NCI-H226 (cell line): ENCODE results near the gene UNC13C.
"Not testable (repeated sequence)": the region's sequence is repeated elsewhere in the genome, so short reads cannot be mapped to it uniquely, and the experiment has no call there.

ENCODE experiments used
- DNase-seq: peaks from one replicate; pipeline ENCODE4 v3.0.0-alpha.2; 2015

Gene UNC13C

DNA sequence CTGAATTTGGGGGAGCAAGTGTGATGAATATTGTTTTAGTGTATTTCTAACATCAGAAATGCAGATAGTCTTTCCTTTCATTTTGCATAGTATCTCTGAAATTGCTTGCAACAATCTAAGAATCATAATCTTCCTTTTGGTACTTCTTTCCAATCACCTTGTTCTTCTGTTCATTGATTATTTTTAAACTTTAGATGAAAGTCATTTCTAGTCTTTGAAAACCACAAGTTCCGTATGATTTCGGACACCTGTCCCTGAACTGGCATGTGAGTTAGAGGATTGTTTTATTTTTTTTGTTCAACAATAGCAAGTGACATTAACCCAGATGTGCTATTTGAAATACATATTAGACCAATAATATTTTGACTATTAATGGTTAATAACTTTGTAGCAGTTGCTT is 329.7 kb downstream of the UNC13C start:
- DNase-seq: no peak

GRCh38 chr15:54312528-54312927 is 334.3 kb downstream of the UNC13C start:
- no peak for DNase-seq

- DNase-seq: no peak
Measured at GRCh38 chr15:54321426-54321825, 343.2 kb downstream of the UNC13C start.

DNA sequence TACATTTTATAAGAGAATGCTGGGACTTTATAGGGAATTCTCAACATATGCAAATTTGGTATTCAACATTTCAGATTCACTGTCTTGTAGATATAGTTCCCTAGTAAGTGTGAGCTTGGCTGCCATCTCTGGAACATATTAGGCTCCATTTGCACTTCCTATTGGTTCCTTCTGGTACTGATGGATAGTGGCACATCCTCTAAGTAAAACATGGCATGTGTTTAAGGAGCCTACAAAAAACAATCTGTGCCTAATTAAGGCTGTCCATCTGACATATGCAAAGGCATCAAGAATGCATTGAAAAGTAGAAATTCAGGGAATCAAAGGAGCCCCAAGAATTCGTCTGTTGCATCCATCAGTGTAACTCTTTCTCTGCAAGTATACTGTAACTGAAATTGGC is 344.1 kb downstream of the UNC13C start:
- DNase-seq: no peak

DNA sequence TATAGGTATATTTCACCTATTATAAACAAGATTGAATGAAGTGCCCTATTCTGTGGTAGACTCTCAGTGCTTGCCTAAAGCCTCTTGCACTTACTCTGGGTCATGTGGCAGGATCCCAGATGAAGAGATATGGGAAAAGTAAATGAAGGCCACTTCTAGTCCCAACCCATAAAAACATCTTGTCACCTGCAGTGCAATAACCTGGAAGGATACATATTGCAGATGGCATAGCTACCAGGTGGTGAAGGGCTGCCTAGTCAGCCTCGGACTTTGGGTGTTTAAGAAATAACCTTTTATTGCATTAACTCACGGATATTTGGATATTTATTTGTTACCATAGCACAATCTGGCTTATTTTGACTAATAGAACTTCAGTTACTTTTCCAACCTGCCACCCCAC is 367.1 kb downstream of the UNC13C start:
- no peak for DNase-seq

DNA sequence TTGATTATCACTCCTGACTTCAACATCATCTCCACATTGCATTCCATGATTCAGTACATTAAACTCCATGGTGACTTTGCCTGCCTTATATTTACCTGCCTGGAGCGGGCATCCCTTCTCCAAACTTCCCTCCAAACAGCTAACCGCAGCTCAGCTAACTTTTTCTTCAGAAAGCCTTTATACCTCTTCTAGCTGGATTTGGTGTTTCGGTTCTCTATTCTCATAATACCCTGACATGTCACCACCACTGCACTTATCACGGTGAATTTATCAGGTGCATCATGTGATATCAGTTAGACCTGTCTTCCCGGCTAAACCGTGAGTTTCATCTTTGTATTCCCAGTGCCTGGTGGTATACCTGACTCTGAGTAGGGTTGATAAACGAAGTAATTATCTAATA is 367.6 kb downstream of the UNC13C start:
- no peak for DNase-seq

- no peak for DNase-seq
Measured at GRCh38 chr15:54347082-54347827, 369.0 kb downstream of the UNC13C start.

DNA sequence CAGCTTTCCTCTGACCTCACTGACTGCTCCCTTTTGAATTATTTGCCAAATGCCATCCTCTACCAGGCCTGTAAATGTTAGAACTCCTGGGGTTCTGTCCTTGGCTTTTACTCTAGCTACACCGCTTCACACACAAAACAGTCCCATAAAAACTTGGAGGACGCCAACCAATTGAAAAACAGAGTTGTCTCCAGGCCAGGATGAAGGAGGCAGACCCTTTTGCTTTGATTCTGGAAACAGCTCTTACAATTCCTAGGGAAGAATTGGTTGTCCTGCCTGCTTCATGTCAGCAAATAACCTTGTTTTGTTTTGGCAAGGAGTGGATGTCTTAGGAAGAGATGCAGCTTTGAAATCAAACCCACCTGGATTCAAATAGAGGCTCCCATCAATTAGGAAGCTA is 375.5 kb downstream of the UNC13C start:
- DNase-seq: no peak

- no peak for DNase-seq
Measured at GRCh38 chr15:54354341-54354740, 376.1 kb downstream of the UNC13C start.

- no peak for DNase-seq
Measured at GRCh38 chr15:54364961-54365360, 386.7 kb downstream of the UNC13C start.

DNA sequence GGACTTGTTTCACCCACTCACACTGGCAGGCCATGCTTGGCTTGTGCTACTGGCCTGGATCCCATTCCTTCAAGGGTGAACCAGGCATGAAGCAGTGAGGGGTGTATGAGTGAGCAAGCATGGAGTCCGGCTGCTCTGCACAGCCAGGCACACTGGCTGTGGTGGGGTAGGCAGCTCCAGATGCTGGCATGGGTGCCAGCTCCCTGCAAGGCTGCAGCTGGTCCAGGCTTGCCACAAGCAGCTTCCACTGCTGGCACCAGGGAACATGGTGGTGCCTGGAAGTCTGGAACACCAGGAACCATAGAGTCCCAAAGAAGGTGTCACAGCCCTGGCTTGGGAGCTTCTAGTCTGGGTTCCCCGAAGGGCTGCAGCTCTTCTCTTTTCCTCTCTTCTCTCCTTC is 395.1 kb downstream of the UNC13C start:
- no peak for DNase-seq

- no peak for DNase-seq
Measured at GRCh38 chr15:54374184-54374952, 396.1 kb downstream of the UNC13C start.

GRCh38 chr15:54387799-54388198 is 409.6 kb downstream of the UNC13C start:
- DNase-seq: no peak

- no peak for DNase-seq
Measured at GRCh38 chr15:54388746-54389145, 410.5 kb downstream of the UNC13C start.

DNA sequence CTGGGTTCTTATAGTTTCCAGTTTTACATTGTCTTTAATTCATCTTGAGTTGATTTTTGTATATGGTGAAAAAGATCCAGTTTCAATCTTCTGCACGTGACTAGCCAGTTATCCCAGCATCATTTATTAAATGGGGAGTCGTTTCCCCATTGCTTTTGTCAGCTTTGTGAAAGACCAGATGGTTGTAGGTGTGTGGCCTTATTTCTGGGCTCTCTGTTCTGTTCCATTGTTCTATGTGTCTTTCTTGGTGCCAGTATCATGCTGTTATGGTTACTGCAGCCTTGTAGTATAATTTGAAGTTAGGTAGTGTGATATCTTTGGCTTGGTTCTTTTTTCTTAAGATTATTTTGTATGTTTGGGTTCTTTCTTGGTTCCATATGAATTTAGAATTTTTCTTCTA is 432.2 kb downstream of the UNC13C start:
- DNase-seq: no peak

DNA sequence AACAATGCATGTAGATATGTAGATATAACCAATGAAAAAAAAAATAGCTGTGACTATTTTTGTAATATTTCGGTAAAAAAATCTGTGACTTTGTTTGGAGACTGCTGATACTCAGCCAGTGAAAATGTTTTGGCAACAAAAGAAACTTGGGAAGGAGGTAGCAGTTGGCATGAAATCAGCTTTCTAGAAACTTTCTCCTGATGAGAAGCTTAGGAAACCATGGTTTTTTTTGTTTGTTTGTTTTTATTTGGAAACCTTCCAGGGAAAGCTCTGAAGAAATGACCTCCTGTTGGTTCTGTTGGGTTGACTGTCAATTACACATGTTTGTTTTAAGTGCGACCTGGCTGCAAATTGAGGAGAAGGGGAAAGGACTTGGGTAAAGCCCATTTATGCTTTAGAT is 445.9 kb downstream of the UNC13C start:
- no peak for DNase-seq

DNA sequence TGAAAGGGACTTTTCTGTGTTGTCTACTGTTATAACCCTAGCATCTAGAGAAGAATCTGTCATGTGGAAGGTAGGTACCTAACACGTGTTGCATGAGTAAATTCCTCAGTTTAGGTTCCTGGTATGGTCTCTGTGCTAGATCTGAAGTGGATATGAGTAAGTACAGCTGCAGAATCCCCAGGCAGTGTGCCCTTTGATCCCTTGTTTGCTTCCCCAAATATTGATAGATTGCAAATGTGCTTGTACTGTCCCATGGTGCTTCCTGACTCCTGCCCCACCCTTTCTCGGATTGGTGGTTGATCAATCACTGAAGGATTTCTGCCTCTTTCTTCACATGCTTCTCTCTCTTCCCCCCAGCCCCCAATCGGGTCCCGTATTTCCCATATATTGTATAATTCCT is 450.4 kb downstream of the UNC13C start:
- DNase-seq: no peak

DNA sequence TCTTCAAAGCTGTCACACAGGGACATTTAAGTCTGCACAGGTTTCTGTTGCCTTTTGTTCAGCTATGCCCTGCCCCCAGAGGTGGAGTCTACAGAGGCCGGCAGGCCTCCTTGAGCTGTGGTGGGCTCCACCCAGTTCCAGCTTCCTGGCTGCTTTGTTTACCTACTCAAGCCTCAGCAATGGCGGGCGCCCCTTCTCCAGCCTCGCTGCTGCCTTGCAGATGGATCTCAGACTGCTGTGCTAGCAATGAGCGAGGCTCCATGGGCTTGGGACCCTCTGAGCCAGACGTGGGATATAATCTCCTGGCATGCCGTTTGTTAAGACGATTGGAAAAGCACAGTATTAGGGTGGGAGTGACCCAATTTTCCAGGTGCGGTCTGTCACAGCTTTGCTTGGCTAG is 472.0 kb downstream of the UNC13C start:
- not testable (repeated sequence) for DNase-seq

- DNase-seq: no peak
Measured at GRCh38 chr15:54456413-54456812, 478.2 kb downstream of the UNC13C start.

- DNase-seq: no peak
Measured at GRCh38 chr15:54462511-54462913, 484.3 kb downstream of the UNC13C start.

DNA sequence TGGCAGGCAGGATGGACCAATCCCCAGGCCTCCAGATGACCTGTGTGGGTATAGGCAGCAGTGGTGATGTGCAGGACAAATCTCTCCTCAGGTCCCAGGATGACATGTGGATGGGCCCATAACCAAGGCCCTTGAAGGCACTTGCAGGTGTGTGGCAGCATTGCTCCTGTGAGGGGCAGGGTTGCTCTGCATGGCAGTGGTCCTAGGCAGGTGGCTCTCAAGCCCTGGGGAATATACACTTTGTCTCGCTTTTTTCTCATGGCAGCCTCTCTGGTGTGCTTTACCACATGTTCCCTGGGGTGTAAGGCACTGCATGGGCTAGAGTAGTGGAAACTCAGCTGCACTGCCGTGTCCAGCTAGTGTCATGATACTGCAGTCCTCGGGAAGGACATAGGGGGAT is 503.6 kb downstream of the UNC13C start:
- DNase-seq: no peak

- DNase-seq: no peak
Measured at GRCh38 chr15:54482251-54482650, 504.0 kb downstream of the UNC13C start.

DNA sequence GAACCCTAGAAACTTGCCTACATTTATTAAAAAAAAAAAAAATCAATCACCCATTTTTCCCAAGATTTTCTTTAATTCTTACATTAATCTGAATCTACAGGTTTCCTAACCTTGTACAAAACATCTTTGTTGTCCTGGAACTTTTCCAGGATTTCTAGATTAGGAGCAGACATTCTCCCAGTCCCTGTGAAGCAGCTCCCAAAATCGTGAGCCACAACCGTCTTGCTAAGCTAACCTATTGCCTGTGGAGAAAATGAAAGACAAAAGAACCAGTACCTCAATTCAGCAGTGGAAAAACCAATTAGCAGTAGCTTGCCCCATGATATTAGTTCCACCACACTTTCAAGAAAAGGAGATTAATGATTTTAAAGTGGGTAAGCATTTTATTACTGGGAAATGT is 522.1 kb downstream of the UNC13C start:
- DNase-seq: no peak

GRCh38 chr15:54502416-54503075 is 524.3 kb downstream of the UNC13C start:
- no peak for DNase-seq
